Testis (tissue), 2 donors: ENCODE measurements around the gene PRRG3.

Experiments used
- POLR2A ChIP-seq: fragments of 450-650 bp; IDR thresholded peaks from one replicate; pipeline ENCODE4 v1.6.1; 2017; ENCODE audit warnings: antibody characterized with exemption, mild to moderate bottlenecking, moderate library complexity
- TF ChIP-seq, protein P1 (sequence below), 3 experiments: fragments of 450-650 bp in 2 of 3; fragments of 200-600 bp in 1 of 3; sonication (generic) in 1 of 3; IDR thresholded peaks; one replicate each; pipeline ENCODE4 v1.5.1; 2016 to 2019; ENCODE audit warnings: antibody characterized with exemption in 3 of 3, mild to moderate bottlenecking in 2 of 3, moderate library complexity in 1 of 3

DNA sequence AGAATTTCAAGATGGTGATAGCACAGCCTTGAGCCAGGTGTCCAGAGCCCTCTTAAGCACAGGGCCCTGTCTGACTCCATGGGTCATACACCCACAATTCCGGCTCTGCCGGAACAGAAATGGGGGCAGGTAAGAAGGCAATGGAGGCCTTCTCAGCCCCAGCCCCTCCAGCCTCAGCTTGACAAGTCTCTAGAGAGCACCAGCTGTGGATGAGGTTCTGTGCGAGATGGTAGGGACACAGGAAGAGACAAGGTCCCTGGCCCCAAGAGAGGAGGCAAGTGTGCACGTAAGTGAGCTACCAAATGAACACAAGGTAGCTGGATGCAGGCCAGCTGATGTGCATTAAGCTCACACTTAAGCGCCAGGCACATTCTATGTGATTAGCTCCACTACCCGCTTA lies 2.4 kb upstream of the PRRG3 start:
- TF ChIP-seq, protein P1, sequence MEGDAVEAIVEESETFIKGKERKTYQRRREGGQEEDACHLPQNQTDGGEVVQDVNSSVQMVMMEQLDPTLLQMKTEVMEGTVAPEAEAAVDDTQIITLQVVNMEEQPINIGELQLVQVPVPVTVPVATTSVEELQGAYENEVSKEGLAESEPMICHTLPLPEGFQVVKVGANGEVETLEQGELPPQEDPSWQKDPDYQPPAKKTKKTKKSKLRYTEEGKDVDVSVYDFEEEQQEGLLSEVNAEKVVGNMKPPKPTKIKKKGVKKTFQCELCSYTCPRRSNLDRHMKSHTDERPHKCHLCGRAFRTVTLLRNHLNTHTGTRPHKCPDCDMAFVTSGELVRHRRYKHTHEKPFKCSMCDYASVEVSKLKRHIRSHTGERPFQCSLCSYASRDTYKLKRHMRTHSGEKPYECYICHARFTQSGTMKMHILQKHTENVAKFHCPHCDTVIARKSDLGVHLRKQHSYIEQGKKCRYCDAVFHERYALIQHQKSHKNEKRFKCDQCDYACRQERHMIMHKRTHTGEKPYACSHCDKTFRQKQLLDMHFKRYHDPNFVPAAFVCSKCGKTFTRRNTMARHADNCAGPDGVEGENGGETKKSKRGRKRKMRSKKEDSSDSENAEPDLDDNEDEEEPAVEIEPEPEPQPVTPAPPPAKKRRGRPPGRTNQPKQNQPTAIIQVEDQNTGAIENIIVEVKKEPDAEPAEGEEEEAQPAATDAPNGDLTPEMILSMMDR (IDR thresholded peaks at IDR 0.05), result no peak
- TF ChIP-seq POLR2A, result no peak
